Ovary (tissue), 3 donors: Measurements from ENCODE around the gene SIPA1L3.

Experiments used
- CTCF ChIP-seq, 3 donors: fragments of 450-650 bp in 2 of 3; fragments of 200-600 bp in 1 of 3; IDR thresholded peaks; one replicate each; pipeline versions ENCODE4 v1.5.1 to v1.8.0; 2016 to 2022; ENCODE audit warnings: antibody characterized with exemption in 3 of 3, mild to moderate bottlenecking in 1 of 3
- EP300 ChIP-seq: sonication (generic); formaldehyde crosslinking; IDR thresholded peaks from one replicate; pipeline ENCODE4 v1.6.1; 2017; ENCODE audit warnings: antibody characterized with exemption
- donor health status: DM: no; HTN: no; CAD: no.

DNA sequence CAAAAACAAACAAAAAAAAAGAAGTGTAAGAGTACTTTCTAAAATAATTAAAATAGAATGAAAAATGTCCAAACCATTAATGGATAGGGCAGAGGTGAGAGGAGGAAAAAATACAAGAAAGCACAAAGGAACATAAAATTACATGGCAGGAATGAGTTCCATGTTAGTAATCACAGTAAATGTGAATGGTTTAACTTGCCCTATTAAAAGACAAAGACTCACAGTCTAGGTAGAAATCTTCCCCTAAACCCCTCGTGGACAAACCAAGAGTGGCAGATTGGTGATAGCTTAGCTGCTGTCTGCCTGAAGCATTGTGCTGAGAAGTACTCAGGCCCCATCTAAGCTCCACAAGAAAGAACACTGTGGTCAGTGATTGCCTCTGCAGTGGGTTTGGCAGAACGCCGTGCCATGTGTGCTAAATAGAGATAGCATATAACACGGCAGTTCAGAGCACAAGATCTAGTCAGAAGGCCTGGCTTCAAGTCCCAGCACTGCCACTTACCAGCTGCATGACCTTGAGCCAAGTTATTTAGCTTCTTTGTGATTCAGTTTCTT is 213.5 kb downstream of the SIPA1L3 start:
- no peak for TF ChIP-seq EP300
- no peak for TF ChIP-seq CTCF (IDR thresholded peaks at IDR 0.05)
